GOT3 (cell line): ENCODE results near the gene TPCN1.

Source experiments
- DNase-seq: peaks from one replicate; lab custom pipeline; 2025; ENCODE audit warnings: mixed read lengths; lab: John Stamatoyannopoulos, UW

The TPCN1 gene

GRCh38 chr12:113340061-113340460 is 118.8 kb downstream of the TPCN1 start:
- DNase-seq: no peak

- DNase-seq: no peak
Measured at GRCh38 chr12:113341535-113341934, 120.3 kb downstream of the TPCN1 start.

GRCh38 chr12:113345318-113345717 is 124.1 kb downstream of the TPCN1 start:
- no peak for DNase-seq

GRCh38 chr12:113346353-113346752 is 125.1 kb downstream of the TPCN1 start:
- DNase-seq: no peak

- DNase-seq: no peak
Measured at GRCh38 chr12:113347107-113347506, 125.8 kb downstream of the TPCN1 start.

- no peak for DNase-seq
Measured at GRCh38 chr12:113347892-113348291, 126.6 kb downstream of the TPCN1 start.
